CD4-positive, alpha-beta T cell treated with Interleukin-17A for 1 hour (primary cell): ENCODE data around the gene MAP3K9.
"Not testable (repeated sequence)": the region's sequence is repeated elsewhere in the genome, so short reads cannot be mapped to it uniquely, and the experiment has no call there.

ENCODE experiments used
- DNase-seq: peaks from one replicate; pipeline ENCODE4 v3.0.0-alpha.2; 2020

Gene MAP3K9

GRCh38 chr14:70809225-70810219 lies at the start of gene MAP3K9:
TSS of gene MAP3K9 (minus strand) at chr14:70809513. CDS start at chr14:70809171, 342 bp downstream.
- DNase-seq, result peak; percentile 92

GRCh38 chr14:70858641-70859040 lies 49.3 kb upstream of the MAP3K9 start:
- no peak for DNase-seq

GRCh38 chr14:70857496-70857890 lies 48.2 kb upstream of the MAP3K9 start:
- no peak for DNase-seq

- no peak for DNase-seq
These were observed 47.7 kb upstream of the MAP3K9 start for GRCh38 chr14:70856851-70857495.

- DNase-seq, result no peak
These were observed 46.2 kb upstream of the MAP3K9 start for GRCh38 chr14:70855486-70855885.

- DNase-seq, result not testable (repeated sequence)
These were observed 44.3 kb upstream of the MAP3K9 start for GRCh38 chr14:70853658-70854057.

- no peak for DNase-seq
These were observed 38.2 kb upstream of the MAP3K9 start for GRCh38 chr14:70847406-70848090.

GRCh38 chr14:70845601-70846000 lies 36.3 kb upstream of the MAP3K9 start:
- no peak for DNase-seq

- DNase-seq, result no peak
These were observed 33.6 kb upstream of the MAP3K9 start for GRCh38 chr14:70842851-70843462.

- no peak for DNase-seq
These were observed 28.8 kb upstream of the MAP3K9 start for GRCh38 chr14:70838076-70838475.

- no peak for DNase-seq
These were observed 27.6 kb upstream of the MAP3K9 start for GRCh38 chr14:70836946-70837345.

GRCh38 chr14:70833884-70834283 lies 24.6 kb upstream of the MAP3K9 start:
- no peak for DNase-seq

GRCh38 chr14:70832561-70833305 lies 23.4 kb upstream of the MAP3K9 start:
- DNase-seq, result no peak

GRCh38 chr14:70830998-70831781 lies 21.9 kb upstream of the MAP3K9 start:
- no peak for DNase-seq

GRCh38 chr14:70828188-70828587 lies 18.9 kb upstream of the MAP3K9 start:
- no peak for DNase-seq

GRCh38 chr14:70827752-70828151 lies 18.4 kb upstream of the MAP3K9 start:
- DNase-seq, result no peak

- no peak for DNase-seq
These were observed 18.0 kb upstream of the MAP3K9 start for GRCh38 chr14:70827347-70827746.

GRCh38 chr14:70823281-70823680 lies 14.0 kb upstream of the MAP3K9 start:
- no peak for DNase-seq

GRCh38 chr14:70822530-70823185 lies 13.3 kb upstream of the MAP3K9 start:
- DNase-seq, result no peak

GRCh38 chr14:70821584-70822529 lies 12.5 kb upstream of the MAP3K9 start:
- DNase-seq, result peak; percentile 58
